SHP77 treated with DMSO at 0.1 percent for 48 hours (cell line): ENCODE results near the gene CROCC.
A peak's percentile ranks its signal among the peaks of the same experiment; 100 is the strongest.
"Not testable (repeated sequence)": the region's sequence is repeated elsewhere in the genome, so short reads cannot be mapped to it uniquely, and the experiment has no call there.

Experiments
- DNase-seq: peaks from one replicate; lab custom pipeline; 2025; lab: John Stamatoyannopoulos, UW

Gene CROCC

GRCh38 chr1:16921391-16922185, at the start of gene CROCC:
Gene CROCC (plus strand): TSS chr1:16921931. CDS start chr1:16922019, 88 bp downstream.
- peak; percentile 33 for DNase-seq

GRCh38 chr1:16872152-16873075, 49.3 kb upstream of the CROCC start:
- DNase-seq = not testable (repeated sequence)

- DNase-seq = not testable (repeated sequence)
Observed at GRCh38 chr1:16873076-16873879, 48.5 kb upstream of the CROCC start.

- not testable (repeated sequence) for DNase-seq
Observed at GRCh38 chr1:16874968-16875765, 46.6 kb upstream of the CROCC start.

- not testable (repeated sequence) for DNase-seq
Observed at GRCh38 chr1:16881742-16882141, 40.0 kb upstream of the CROCC start.

GRCh38 chr1:16882986-16883385, 38.7 kb upstream of the CROCC start:
- DNase-seq = no peak

- not testable (repeated sequence) for DNase-seq
Observed at GRCh38 chr1:16884487-16884886, 37.2 kb upstream of the CROCC start.

GRCh38 chr1:16886860-16887605, 34.7 kb upstream of the CROCC start:
- no peak for DNase-seq

- peak; percentile 84 for DNase-seq
Observed at GRCh38 chr1:16888860-16889816, 32.6 kb upstream of the CROCC start.

GRCh38 chr1:16890539-16891021, 31.2 kb upstream of the CROCC start:
- DNase-seq = not testable (repeated sequence)

GRCh38 chr1:16891057-16891456, 30.7 kb upstream of the CROCC start:
- not testable (repeated sequence) for DNase-seq

GRCh38 chr1:16892978-16893525, 28.7 kb upstream of the CROCC start:
- DNase-seq = not testable (repeated sequence)

GRCh38 chr1:16893796-16894195, 27.9 kb upstream of the CROCC start:
- not testable (repeated sequence) for DNase-seq

GRCh38 chr1:16894338-16894737, 27.4 kb upstream of the CROCC start:
- DNase-seq = not testable (repeated sequence)

- not testable (repeated sequence) for DNase-seq
Observed at GRCh38 chr1:16895233-16895597, 26.5 kb upstream of the CROCC start.

- peak; percentile 99 for DNase-seq
Observed at GRCh38 chr1:16895598-16896315, 26.0 kb upstream of the CROCC start, which contains the start of gene RNU1-2. Gene RNU1-2 (plus strand): TSS chr1:16895980.

GRCh38 chr1:16896316-16897055, 25.2 kb upstream of the CROCC start:
- peak; percentile 79 for DNase-seq
